IPS DF 6.9 (cell line): ENCODE measurements around the gene TET1.

Experiments
- DNase-seq: peaks from one replicate; pipeline ENCODE4 v3.0.0-alpha.2; 2013; ENCODE audit warnings: low read depth, low spot score
- H3K27ac ChIP-seq: one replicate; pipeline ENCODE4 v1.5.1; 2013; ENCODE audit warnings: low read length, control low read depth
- H3K27me3 ChIP-seq: 2 replicates; pipeline ENCODE4 v1.6.1; 2013; ENCODE audit warnings: mild to moderate bottlenecking, low read length; ENCODE audit not compliant: control insufficient read depth, insufficient read depth
- H3K36me3 ChIP-seq: 2 replicates; pipeline ENCODE4 v1.6.1; 2013; ENCODE audit warnings: low read length; ENCODE audit not compliant: control insufficient read depth, insufficient read depth
- H3K4me1 ChIP-seq: 2 replicates; pipeline ENCODE4 v1.6.1; 2013; ENCODE audit warnings: low read length; ENCODE audit not compliant: control insufficient read depth, insufficient read depth
- H3K4me3 ChIP-seq: 2 replicates; pipeline ENCODE4 v1.5.1; 2013; ENCODE audit warnings: mild to moderate bottlenecking, low read length
- H3K9me3 ChIP-seq: 2 replicates; pipeline ENCODE4 v1.6.1; 2013; ENCODE audit warnings: low read length, inconsistent platforms; ENCODE audit not compliant: control insufficient read depth, insufficient read depth
- WGBS: extraction: QIAGEN DNeasy Blood & Tissue Kit; methylation state at CpG from one replicate; pipeline ENCODE4 v1.1.7; 2013; ENCODE audit warnings: mixed read lengths, missing lambda C conversion rate; ENCODE audit not compliant: insufficient read length, insufficient coverage; 5-methylcytosine and 5-hydroxymethylcytosine counted together

TET1 gene

GRCh38 chr10:68550747-68551411 is 9.3 kb upstream of the TET1 start:
- whole genome bisulfite sequencing, result no CpG with 5 or more reads among the region's 5 CpGs
- Histone ChIP-seq H3K4me1 (no peaks in the 10 kb centered on the region), H3K27ac (no peak overlapping the region), H3K36me3 (no peaks in the 10 kb centered on the region), H3K27me3 (no peaks in the 10 kb centered on the region), H3K9me3 (no peaks in the 10 kb centered on the region), H3K4me3 (no peak overlapping the region)
- DNase-seq, result peak; percentile 84

- no CpG with 5 or more reads among the region's 6 CpGs for WGBS
- no peak for DNase-seq
- Histone ChIP-seq H3K4me3 (no peak overlapping the region), H3K9me3 (no peaks in the 10 kb centered on the region), H3K27ac (no peak overlapping the region), H3K27me3 (no peaks in the 10 kb centered on the region), H3K4me1 (0 out of 2 replicates have a peak, but pooled peaks cover 1% of the 10 kb centered on the region), H3K36me3 (no peaks in the 10 kb centered on the region)
These were observed 7.0 kb upstream of the TET1 start for GRCh38 chr10:68553138-68553537.

DNA sequence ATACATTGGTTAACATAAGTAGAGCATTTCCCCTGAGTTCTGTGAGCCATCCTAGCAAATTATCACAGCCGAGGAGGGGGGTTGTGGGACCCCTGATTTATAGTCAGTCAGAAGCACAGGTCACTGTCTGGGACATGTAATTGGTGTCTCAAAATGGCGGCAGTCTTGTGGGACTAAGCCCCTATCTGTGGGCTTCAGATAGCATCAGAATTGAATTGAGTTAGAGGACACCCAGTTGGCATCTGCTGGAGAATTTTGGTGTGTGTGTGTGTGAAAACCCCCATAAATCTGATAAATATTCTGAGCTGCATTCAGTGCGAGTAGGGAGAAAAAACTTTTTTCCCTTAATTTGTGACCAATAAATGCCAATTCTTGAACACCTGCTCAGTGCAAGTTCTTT is 6.5 kb upstream of the TET1 start:
- DNase-seq, result no peak
- Histone ChIP-seq H3K36me3 (no peaks in the 10 kb centered on the region), H3K27me3 (no peaks in the 10 kb centered on the region), H3K27ac (no peak overlapping the region), H3K4me3 (no peak overlapping the region), H3K9me3 (no peaks in the 10 kb centered on the region), H3K4me1 (0 out of 2 replicates have a peak, but pooled peaks cover 1% of the 10 kb centered on the region)
- WGBS, result no CpG with 5 or more reads among the region's 3 CpGs

DNA sequence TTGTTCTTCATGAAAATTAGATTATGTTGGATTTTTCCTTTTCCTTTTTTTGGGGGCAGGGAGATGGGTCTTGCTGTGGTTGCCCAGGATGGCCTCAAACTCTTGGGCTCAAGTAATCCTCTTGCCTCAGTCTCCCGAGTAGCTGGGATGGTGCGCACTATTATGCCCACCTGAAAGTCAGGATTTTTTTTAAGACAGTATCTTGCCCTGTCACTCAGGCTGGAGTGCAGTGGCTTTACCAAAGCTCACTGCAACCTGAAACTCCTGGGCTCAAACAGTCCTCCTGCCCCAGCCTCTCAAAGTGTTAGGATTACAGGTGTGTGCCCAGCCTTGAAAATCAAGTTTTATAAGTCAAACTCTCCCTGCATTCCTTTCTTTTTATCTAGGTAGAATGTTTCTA is 1.7 kb upstream of the TET1 start:
- Histone ChIP-seq H3K27me3 (no peaks in the 10 kb centered on the region), H3K27ac (no peak overlapping the region), H3K9me3 (no peaks in the 10 kb centered on the region), H3K4me3 (no peak overlapping the region), H3K4me1 (peaks cover 3% of the 10 kb centered on the region; the same call in 1 of the 2 replicates), H3K36me3 (no peaks in the 10 kb centered on the region)
- DNase-seq, result no peak
- no CpG with 5 or more reads among the region's 2 CpGs for WGBS

- no peak for DNase-seq
- H3K27ac ChIP-seq, result no peak overlapping the region
- H3K36me3 ChIP-seq, result no peaks in the 10 kb centered on the region
- no peak overlapping the region for H3K4me3 ChIP-seq
- no peaks in the 10 kb centered on the region for H3K27me3 ChIP-seq
- no CpG with 5 or more reads among the region's 4 CpGs for WGBS
- peaks cover 3% of the 10 kb centered on the region; the same call in 1 of the 2 replicates for H3K4me1 ChIP-seq
- H3K9me3 ChIP-seq, result no peaks in the 10 kb centered on the region
These were observed 886 bp upstream of the TET1 start for GRCh38 chr10:68559251-68559650.

- no CpG with 5 or more reads among the region's 6 CpGs for WGBS
- Histone ChIP-seq H3K27me3 (no peaks in the 10 kb centered on the region), H3K27ac (no peak overlapping the region), H3K36me3 (no peaks in the 10 kb centered on the region), H3K9me3 (no peaks in the 10 kb centered on the region), H3K4me1 (peaks cover 3% of the 10 kb centered on the region; the same call in 1 of the 2 replicates), H3K4me3 (peak overlapping the region; percentile 78; the same call in 1 of the 2 replicates)
- no peak for DNase-seq
These were observed 324 bp upstream of the TET1 start for GRCh38 chr10:68559841-68560185.

- no peaks in the 10 kb centered on the region for H3K27me3 ChIP-seq
- no CpG with 5 or more reads among the region's 55 CpGs for WGBS
- H3K4me3 ChIP-seq, result peak overlapping the region; percentile 78
- no peaks in the 10 kb centered on the region for H3K9me3 ChIP-seq
- H3K36me3 ChIP-seq, result no peaks in the 10 kb centered on the region
- H3K4me1 ChIP-seq, result peaks cover 3% of the 10 kb centered on the region; the same call in 1 of the 2 replicates
- H3K27ac ChIP-seq, result no peak overlapping the region
- no peak for DNase-seq
These were observed 1.1 kb downstream of the TET1 start for GRCh38 chr10:68560943-68561864.

GRCh38 chr10:68561865-68562649 is 1.9 kb downstream of the TET1 start:
- no peak overlapping the region for H3K27ac ChIP-seq

DNA sequence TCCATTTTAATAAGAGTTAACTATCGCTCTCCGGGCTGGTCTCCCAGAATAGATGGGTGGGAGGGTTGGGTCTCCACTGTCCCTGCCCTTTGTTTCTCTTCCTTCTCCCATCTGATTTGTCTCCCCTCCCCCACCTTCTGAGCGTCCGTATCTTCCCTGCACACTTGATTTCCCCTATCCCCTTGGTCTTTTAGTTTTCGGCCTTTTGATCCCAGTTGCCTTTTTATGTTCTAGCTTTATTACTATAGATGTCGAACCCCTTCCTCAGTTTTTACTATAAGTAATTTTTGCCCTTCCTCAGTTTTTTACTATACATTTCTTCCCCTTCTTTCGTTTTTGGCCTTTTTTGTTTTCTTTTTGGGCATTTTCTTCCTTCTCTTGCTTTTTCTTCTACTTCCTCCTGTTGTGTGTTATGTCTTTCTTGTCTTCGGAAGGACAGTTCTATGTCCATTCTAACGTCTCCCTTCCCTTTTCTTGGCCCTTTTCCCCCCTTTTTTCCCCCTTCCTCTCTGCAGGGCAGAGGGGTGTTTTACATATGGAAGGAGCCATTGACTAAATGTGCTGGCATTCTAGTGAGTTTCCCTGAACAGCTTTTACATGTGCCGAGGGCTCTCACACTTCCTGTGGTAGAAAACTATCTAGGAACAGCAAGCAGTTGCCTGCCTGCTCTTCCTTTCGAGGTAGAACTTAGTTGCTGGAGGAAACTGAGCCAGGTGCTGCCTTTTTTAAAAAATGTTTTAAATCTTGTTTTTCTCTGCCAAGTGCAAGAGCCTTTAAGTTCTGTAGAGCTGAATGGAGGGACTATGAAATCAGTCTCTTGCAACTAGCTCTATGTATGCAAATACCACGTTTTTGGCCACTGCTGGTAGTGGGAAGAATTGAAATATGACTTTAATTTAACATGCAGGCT is 2.8 kb downstream of the TET1 start:
- no peaks in the 10 kb centered on the region for H3K9me3 ChIP-seq
- no peaks in the 10 kb centered on the region for H3K36me3 ChIP-seq
- H3K27me3 ChIP-seq, result no peaks in the 10 kb centered on the region
- H3K4me3 ChIP-seq, result peak overlapping the region; percentile 76; the same call in 1 of the 2 replicates
- DNase-seq, result peak; percentile 67
- peak overlapping the region; percentile 83 for H3K27ac ChIP-seq
- no CpG with 5 or more reads among the region's 12 CpGs for WGBS
- peaks cover 2% of the 10 kb centered on the region; the same call in 1 of the 2 replicates for H3K4me1 ChIP-seq

More at GRCh38 chr10:68561865-68562649, 1.9 kb downstream of the TET1 start:
- WGBS, result no CpG with 5 or more reads among the region's 28 CpGs
- Histone ChIP-seq H3K4me3 (peak overlapping the region; percentile 76; the same call in 1 of the 2 replicates), H3K36me3 (no peaks in the 10 kb centered on the region), H3K27me3 (no peaks in the 10 kb centered on the region), H3K9me3 (no peaks in the 10 kb centered on the region), H3K4me1 (peaks cover 2% of the 10 kb centered on the region; the same call in 1 of the 2 replicates)
- no peak for DNase-seq
